Measurements from ENCODE around the gene COMMD7.

Gene COMMD7

GRCh38 chr20:32675223-32675975 is 67.9 kb downstream of the COMMD7 start:
- DNase-seq (ENCODE audit: low read depth), result no peak

- DNase-seq (ENCODE audit: low read depth), result peak; percentile 55
These were observed 68.9 kb downstream of the COMMD7 start for GRCh38 chr20:32674362-32674789.

- DNase-seq (ENCODE audit: low read depth), result peak; percentile 3
These were observed 70.0 kb downstream of the COMMD7 start for GRCh38 chr20:32672982-32673851.

- DNase-seq (ENCODE audit: low read depth), result no peak
These were observed 70.8 kb downstream of the COMMD7 start for GRCh38 chr20:32672394-32672981.

GRCh38 chr20:32670773-32671455 is 72.4 kb downstream of the COMMD7 start:
- DNase-seq (ENCODE audit: low read depth), result no peak

GRCh38 chr20:32667027-32667426 is 76.2 kb downstream of the COMMD7 start:
- no peak for DNase-seq (ENCODE audit: low read depth)

- no peak for DNase-seq (ENCODE audit: low read depth)
These were observed 78.5 kb downstream of the COMMD7 start for GRCh38 chr20:32664678-32665159.

GRCh38 chr20:32664012-32664677 is 79.1 kb downstream of the COMMD7 start:
- DNase-seq (ENCODE audit: low read depth), result no peak

GRCh38 chr20:32663335-32664011 is 79.8 kb downstream of the COMMD7 start:
- no peak for DNase-seq (ENCODE audit: low read depth)

GRCh38 chr20:32661820-32662528 is 81.3 kb downstream of the COMMD7 start:
- DNase-seq (ENCODE audit: low read depth), result no peak

GRCh38 chr20:32660661-32661060 is 82.6 kb downstream of the COMMD7 start:
- no peak for DNase-seq (ENCODE audit: low read depth)

- no peak for DNase-seq (ENCODE audit: low read depth)
These were observed 86.4 kb downstream of the COMMD7 start for GRCh38 chr20:32656827-32657226.

GRCh38 chr20:32655903-32656512 is 87.3 kb downstream of the COMMD7 start:
- no peak for DNase-seq (ENCODE audit: low read depth)

- DNase-seq (ENCODE audit: low read depth), result peak; percentile 81
These were observed 90.3 kb downstream of the COMMD7 start for GRCh38 chr20:32652739-32653526.

Measured in activated T-cell treated with anti-CD3 and anti-CD28 coated beads for 24 hours (primary cell).